Activated CD4-positive, CD25-positive, alpha-beta regulatory T cell treated with anti-CD3 and anti-CD28 coated beads, Interleukin-2, amount 50 U/mL, for 72 hours (primary cell): ENCODE measurements around the gene NEDD9.
A peak's percentile ranks its signal among the peaks of the same experiment; 100 is the strongest.

Experiments
- DNase-seq: peaks from one replicate; pipeline ENCODE4 v3.0.0; 2021

The NEDD9 gene

GRCh38 chr6:11168091-11168635 lies 64.3 kb downstream of the NEDD9 start:
- no peak for DNase-seq

GRCh38 chr6:11166948-11167347 lies 65.5 kb downstream of the NEDD9 start:
- no peak for DNase-seq

- no peak for DNase-seq
Observed at GRCh38 chr6:11164717-11165646, 67.5 kb downstream of the NEDD9 start.

- DNase-seq: no peak
Observed at GRCh38 chr6:11163932-11164331, 68.5 kb downstream of the NEDD9 start.

GRCh38 chr6:11162262-11162661 lies 70.2 kb downstream of the NEDD9 start:
- DNase-seq: no peak

- no peak for DNase-seq
Observed at GRCh38 chr6:11161031-11161956, 71.2 kb downstream of the NEDD9 start.

- DNase-seq: no peak
Observed at GRCh38 chr6:11160199-11160598, 72.3 kb downstream of the NEDD9 start.

GRCh38 chr6:11155589-11155988 lies 76.9 kb downstream of the NEDD9 start:
- no peak for DNase-seq

GRCh38 chr6:11153447-11153846 lies 79.0 kb downstream of the NEDD9 start:
- DNase-seq: no peak

- DNase-seq: no peak
Observed at GRCh38 chr6:11152581-11152980, 79.9 kb downstream of the NEDD9 start.

GRCh38 chr6:11151488-11151887 lies 81.0 kb downstream of the NEDD9 start:
- no peak for DNase-seq

- no peak for DNase-seq
Observed at GRCh38 chr6:11149551-11149950, 82.9 kb downstream of the NEDD9 start.

- DNase-seq: no peak
Observed at GRCh38 chr6:11146117-11146826, 86.2 kb downstream of the NEDD9 start.

- peak; percentile 72 for DNase-seq
Observed at GRCh38 chr6:11144393-11144851, 88.0 kb downstream of the NEDD9 start.

- DNase-seq: no peak
Observed at GRCh38 chr6:11143394-11144371, 88.8 kb downstream of the NEDD9 start.

- DNase-seq: no peak
Observed at GRCh38 chr6:11142296-11143027, 90.0 kb downstream of the NEDD9 start.

- DNase-seq: no peak
Observed at GRCh38 chr6:11141295-11141694, 91.2 kb downstream of the NEDD9 start.

GRCh38 chr6:11140056-11140455 lies 92.4 kb downstream of the NEDD9 start:
- no peak for DNase-seq

- no peak for DNase-seq
Observed at GRCh38 chr6:11139051-11139960, 93.2 kb downstream of the NEDD9 start.
